HG03521 (cell line): Measurements from ENCODE around the gene WDR5B.
"Not testable (repeated sequence)": the region's sequence is repeated elsewhere in the genome, so short reads cannot be mapped to it uniquely, and the experiment has no call there.

Experiments
- ATAC-seq: cut with Tn5 transposase; IDR thresholded peaks from one replicate; pipeline ENCODE4 v1.9.1; 2021; ENCODE audit warnings: mild to moderate bottlenecking, moderate library complexity; ENCODE audit not compliant: unreplicated experiment

WDR5B gene

GRCh38 chr3:122374034-122374433 is 41.8 kb downstream of the WDR5B start:
- no peak for ATAC-seq

- no peak for ATAC-seq
Measured at GRCh38 chr3:122366379-122366749, 49.5 kb downstream of the WDR5B start.

- not testable (repeated sequence) for ATAC-seq
Measured at GRCh38 chr3:122365582-122366378, 50.1 kb downstream of the WDR5B start.

- ATAC-seq: no peak
Measured at GRCh38 chr3:122365073-122365472, 50.8 kb downstream of the WDR5B start.

GRCh38 chr3:122364490-122364889 is 51.4 kb downstream of the WDR5B start:
- no peak for ATAC-seq
